Panc1 (cell line): ENCODE measurements around the gene SHISA7.

ENCODE experiments used
- TF ChIP-seq, protein P1 (sequence below), 2 experiments: IDR thresholded peaks; 2 replicates each; pipeline ENCODE4 v1.6.1; 2011 to 2012; ENCODE audit warnings: low read depth in 2 of 2, control low read depth in 1 of 2, low read length in 1 of 2, mild to moderate bottlenecking in 1 of 2, moderate library complexity in 1 of 2; ENCODE audit not compliant: insufficient read depth in 1 of 2
- TF ChIP-seq, protein P2 (sequence below): fragments of 450-650 bp; IDR thresholded peaks from 2 replicates; pipeline ENCODE4 v1.5.1; 2017; ENCODE audit warnings: mild to moderate bottlenecking

DNA sequence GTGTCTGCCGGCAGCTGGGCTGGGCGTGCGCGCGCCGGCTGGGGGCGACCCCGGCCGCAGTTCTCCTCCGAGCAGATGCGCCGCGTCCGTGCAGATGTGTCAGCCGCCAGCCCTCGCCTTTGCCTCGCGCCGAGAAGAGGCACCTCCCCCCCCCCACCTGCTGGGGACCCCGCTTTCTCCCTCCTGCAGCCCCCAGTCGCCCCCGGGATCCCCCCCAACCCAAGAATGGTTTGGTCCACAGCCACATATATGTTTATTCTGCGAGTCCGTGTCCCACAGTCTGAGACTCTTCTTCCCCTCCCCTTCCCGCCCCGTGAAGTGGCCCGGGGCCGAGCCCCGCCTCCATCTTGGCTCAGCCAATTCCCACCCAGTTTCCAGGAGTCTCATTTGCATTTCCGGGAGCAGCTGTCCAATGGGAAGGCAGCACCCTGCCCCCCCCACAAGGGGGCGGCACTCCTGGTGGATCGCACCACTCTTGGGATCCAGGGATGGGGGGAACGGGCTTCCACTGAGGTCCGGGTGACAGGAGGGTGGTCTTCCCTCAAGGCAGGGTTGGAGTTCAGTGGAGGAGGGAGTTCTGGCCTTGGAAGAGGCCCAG, 9.7 kb upstream of the SHISA7 start:
- TF ChIP-seq, protein P1, sequence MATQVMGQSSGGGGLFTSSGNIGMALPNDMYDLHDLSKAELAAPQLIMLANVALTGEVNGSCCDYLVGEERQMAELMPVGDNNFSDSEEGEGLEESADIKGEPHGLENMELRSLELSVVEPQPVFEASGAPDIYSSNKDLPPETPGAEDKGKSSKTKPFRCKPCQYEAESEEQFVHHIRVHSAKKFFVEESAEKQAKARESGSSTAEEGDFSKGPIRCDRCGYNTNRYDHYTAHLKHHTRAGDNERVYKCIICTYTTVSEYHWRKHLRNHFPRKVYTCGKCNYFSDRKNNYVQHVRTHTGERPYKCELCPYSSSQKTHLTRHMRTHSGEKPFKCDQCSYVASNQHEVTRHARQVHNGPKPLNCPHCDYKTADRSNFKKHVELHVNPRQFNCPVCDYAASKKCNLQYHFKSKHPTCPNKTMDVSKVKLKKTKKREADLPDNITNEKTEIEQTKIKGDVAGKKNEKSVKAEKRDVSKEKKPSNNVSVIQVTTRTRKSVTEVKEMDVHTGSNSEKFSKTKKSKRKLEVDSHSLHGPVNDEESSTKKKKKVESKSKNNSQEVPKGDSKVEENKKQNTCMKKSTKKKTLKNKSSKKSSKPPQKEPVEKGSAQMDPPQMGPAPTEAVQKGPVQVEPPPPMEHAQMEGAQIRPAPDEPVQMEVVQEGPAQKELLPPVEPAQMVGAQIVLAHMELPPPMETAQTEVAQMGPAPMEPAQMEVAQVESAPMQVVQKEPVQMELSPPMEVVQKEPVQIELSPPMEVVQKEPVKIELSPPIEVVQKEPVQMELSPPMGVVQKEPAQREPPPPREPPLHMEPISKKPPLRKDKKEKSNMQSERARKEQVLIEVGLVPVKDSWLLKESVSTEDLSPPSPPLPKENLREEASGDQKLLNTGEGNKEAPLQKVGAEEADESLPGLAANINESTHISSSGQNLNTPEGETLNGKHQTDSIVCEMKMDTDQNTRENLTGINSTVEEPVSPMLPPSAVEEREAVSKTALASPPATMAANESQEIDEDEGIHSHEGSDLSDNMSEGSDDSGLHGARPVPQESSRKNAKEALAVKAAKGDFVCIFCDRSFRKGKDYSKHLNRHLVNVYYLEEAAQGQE (IDR thresholded peaks at IDR 0.05; ENCODE audit: insufficient read depth in 1 of 2, low read depth in 2 of 2, low read length in 1 of 2): no peak
- TF ChIP-seq, protein P2, sequence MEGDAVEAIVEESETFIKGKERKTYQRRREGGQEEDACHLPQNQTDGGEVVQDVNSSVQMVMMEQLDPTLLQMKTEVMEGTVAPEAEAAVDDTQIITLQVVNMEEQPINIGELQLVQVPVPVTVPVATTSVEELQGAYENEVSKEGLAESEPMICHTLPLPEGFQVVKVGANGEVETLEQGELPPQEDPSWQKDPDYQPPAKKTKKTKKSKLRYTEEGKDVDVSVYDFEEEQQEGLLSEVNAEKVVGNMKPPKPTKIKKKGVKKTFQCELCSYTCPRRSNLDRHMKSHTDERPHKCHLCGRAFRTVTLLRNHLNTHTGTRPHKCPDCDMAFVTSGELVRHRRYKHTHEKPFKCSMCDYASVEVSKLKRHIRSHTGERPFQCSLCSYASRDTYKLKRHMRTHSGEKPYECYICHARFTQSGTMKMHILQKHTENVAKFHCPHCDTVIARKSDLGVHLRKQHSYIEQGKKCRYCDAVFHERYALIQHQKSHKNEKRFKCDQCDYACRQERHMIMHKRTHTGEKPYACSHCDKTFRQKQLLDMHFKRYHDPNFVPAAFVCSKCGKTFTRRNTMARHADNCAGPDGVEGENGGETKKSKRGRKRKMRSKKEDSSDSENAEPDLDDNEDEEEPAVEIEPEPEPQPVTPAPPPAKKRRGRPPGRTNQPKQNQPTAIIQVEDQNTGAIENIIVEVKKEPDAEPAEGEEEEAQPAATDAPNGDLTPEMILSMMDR: no peak; the same call in 1 of the 2 replicates
